ENCODE measurements around the gene PREX1. TPM values are rescaled to one million over a fixed set of nuclear protein-coding genes. Genes with fewer than 3 reads are reported as not detected.

The PREX1 gene
- total RNA-seq, 1 experiment from 2014 or later = 3.3 TPM

- Histone ChIP-seq H3K4me3 (no peak overlapping the region), H3K36me3 (ENCODE audit: low read depth) (no peaks in the 10 kb centered on the region), H3K9me3 (ENCODE audit: insufficient read depth, low read depth) (no peaks in the 10 kb centered on the region), H3K9me2 (ENCODE audit: insufficient read depth) (no peaks in the 10 kb centered on the region), H3K4me1 (replicated peaks; ENCODE audit: insufficient read depth) (no peaks in the 10 kb centered on the region; the same call in 1 of the 2 replicates), H3F3A (ENCODE audit: insufficient read depth, low read depth) (no peaks in the 10 kb centered on the region; the same call in 1 of the 2 replicates), H2AFZ (no peak overlapping the region), H3K27ac (no peak overlapping the region), H3K79me2 (ENCODE audit: low read depth) (no peaks in the 10 kb centered on the region), H3K27me3 (ENCODE audit: insufficient read depth, low read depth) (no peaks in the 10 kb centered on the region), H3K4me2 (no peak overlapping the region), H4K20me1 (ENCODE audit: insufficient read depth) (no peaks in the 10 kb centered on the region)
- no peak for TF ChIP-seq CTCF (conservative IDR thresholded peaks at IDR 0.05)
- TF ChIP-seq EZH2 (IDR thresholded peaks at IDR 0.05; ENCODE audit: low read depth) = no peak
- ChIA-PET CTCF (no interaction called here), POLR2A (ENCODE audit: unreplicated experiment) (no interaction called here)
- BruUV-seq (replicated peaks) = no TSS peak
- no peak for DNase-seq
- intact Hi-C loops (cut with micrococcal nuclease; ENCODE audit: unreplicated experiment) = loop anchor here (10.0 kb wide), 1 partner anchor 413 kb away; the partner anchor contains the start of gene CSE1L
These were observed 195.6 kb downstream of the PREX1 start for GRCh38 chr20:48632017-48632824.

DNA sequence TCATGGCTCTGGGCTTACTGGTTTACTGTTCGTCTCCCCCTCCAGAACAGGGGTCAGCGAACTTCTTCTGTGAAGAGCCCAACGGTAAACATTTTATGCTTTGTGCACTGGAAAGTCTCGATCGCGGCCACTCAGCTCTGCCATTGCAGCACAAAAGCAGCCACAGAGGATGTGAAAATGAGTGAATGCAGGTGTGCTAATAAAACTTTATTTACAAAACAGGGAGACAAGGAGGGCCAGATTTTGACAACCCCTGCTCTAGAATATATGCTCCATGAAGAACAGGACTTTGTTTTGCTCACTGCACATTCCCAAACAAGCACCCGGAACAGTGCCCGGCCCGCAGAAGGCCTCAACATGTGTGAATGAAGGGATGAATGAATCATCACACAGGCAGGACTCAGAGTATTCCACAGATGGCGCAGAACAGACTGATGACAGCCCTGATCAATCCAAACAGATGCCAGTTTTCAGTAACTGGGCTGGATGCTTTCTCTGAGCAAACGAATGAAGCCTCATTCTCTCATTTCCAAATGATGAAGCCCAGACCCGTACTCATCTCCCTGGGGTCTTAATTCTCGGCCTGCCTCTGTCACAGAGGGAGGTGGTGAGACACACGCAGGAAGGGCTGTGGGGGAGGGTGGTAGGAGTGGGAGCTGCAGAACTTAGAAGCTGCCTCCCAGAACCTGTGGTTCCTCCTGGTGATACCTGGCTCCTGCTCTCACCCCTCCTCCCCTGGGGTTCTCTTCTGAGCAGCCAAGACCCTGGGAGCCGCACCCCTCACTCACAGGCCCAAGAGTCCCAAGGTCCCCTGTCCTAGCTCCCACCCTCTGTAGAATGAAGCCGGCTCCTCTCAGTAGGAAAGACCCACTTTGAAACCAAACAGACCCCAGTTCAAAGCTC, 196.4 kb downstream of the PREX1 start:
- H3K4me2 ChIP-seq = no peak overlapping the region
- H3K4me1 ChIP-seq (replicated peaks; ENCODE audit: insufficient read depth) = no peaks in the 10 kb centered on the region
- no peak overlapping the region for H3K27ac ChIP-seq
- ChIA-PET CTCF (no interaction called here), POLR2A (ENCODE audit: unreplicated experiment) (no interaction called here)
- no peaks in the 10 kb centered on the region for H3K9me2 ChIP-seq (ENCODE audit: insufficient read depth)
- no peak overlapping the region for H2AFZ ChIP-seq
- no peaks in the 10 kb centered on the region for H3K27me3 ChIP-seq (ENCODE audit: insufficient read depth, low read depth)
- no peaks in the 10 kb centered on the region; the same call in 1 of the 2 replicates for H3F3A ChIP-seq (ENCODE audit: insufficient read depth, low read depth)
- no peaks in the 10 kb centered on the region for H4K20me1 ChIP-seq (ENCODE audit: insufficient read depth)
- no peak overlapping the region for H3K4me3 ChIP-seq
- no peaks in the 10 kb centered on the region for H3K36me3 ChIP-seq (ENCODE audit: low read depth)
- TF ChIP-seq EZH2 (IDR thresholded peaks at IDR 0.05; ENCODE audit: low read depth) (no peak), CTCF (conservative IDR thresholded peaks at IDR 0.05) (no peak)
- no peak for DNase-seq
- H3K79me2 ChIP-seq (ENCODE audit: low read depth) = no peaks in the 10 kb centered on the region
- H3K9me3 ChIP-seq (ENCODE audit: insufficient read depth, low read depth) = no peaks in the 10 kb centered on the region
- intact Hi-C loops (cut with micrococcal nuclease; ENCODE audit: unreplicated experiment) = loop anchor here (10.0 kb wide), 1 partner anchor 413 kb away; the partner anchor contains the start of gene CSE1L
- no TSS peak for BruUV-seq (replicated peaks)

DNA sequence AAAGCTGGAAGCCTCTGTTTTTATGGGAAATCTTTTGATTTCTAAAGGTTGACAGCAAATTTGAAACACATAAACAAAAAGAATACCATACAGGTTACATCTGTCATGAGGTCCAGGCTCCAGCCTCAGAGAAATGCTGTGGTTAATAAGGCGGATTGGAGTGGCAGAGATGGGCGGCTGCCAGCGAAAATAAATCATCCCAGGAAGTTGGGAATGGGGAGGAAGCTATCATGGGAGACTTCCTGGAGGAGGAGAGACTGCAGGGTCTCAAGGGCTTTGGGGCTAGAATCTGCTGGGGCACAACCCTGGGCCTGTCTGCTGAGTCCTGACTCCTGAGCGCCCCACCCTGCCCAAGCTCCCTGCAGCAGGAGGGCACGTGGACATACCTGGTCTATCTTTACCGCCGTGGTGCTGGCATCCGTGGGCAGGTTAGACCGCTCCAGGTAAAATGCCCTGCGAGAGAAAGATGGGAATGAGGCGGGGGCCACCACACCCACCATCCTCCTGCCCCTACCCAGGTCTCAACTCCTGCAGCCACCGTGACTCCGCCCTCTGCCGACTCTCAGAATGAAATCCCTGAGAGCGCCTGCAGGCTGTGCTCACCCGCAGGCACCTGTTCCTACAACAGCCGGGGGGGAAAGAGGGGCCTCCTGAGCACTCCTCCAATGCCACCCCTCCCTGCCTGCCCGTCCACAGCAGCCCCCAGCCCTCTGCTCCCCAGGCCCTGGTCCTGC, 197.3 kb downstream of the PREX1 start:
- Histone ChIP-seq H4K20me1 (ENCODE audit: insufficient read depth) (no peaks in the 10 kb centered on the region), H3K9me3 (ENCODE audit: insufficient read depth, low read depth) (no peaks in the 10 kb centered on the region), H3K4me3 (no peak overlapping the region), H3K36me3 (ENCODE audit: low read depth) (no peaks in the 10 kb centered on the region), H3K4me1 (replicated peaks; ENCODE audit: insufficient read depth) (no peaks in the 10 kb centered on the region), H3F3A (ENCODE audit: insufficient read depth, low read depth) (no peaks in the 10 kb centered on the region; the same call in 1 of the 2 replicates), H3K9me2 (ENCODE audit: insufficient read depth) (no peaks in the 10 kb centered on the region), H3K27me3 (ENCODE audit: insufficient read depth, low read depth) (no peaks in the 10 kb centered on the region), H2AFZ (no peak overlapping the region), H3K79me2 (ENCODE audit: low read depth) (no peaks in the 10 kb centered on the region), H3K27ac (no peak overlapping the region), H3K4me2 (no peak overlapping the region)
- intact Hi-C loops (cut with micrococcal nuclease; ENCODE audit: unreplicated experiment) = loop anchor here (10.0 kb wide), 1 partner anchor 414 kb away; the partner anchor contains the start of gene CSE1L
- POLR2A ChIA-PET (ENCODE audit: unreplicated experiment) = no interaction called here
- CTCF ChIA-PET = no interaction called here
- DNase-seq = no peak
- TF ChIP-seq CTCF (conservative IDR thresholded peaks at IDR 0.05) (no peak), EZH2 (IDR thresholded peaks at IDR 0.05; ENCODE audit: low read depth) (no peak)
- BruUV-seq (replicated peaks) = no TSS peak

All from PC-9 (cell line).